G401 (cell line): ENCODE measurements around the gene F2. TPM values are rescaled to one million over a fixed set of nuclear protein-coding genes. Genes with fewer than 3 reads are reported as not detected.
A peak's percentile ranks its signal among the peaks of the same experiment; 100 is the strongest.

Source experiments
- DNase-seq: peaks from one replicate; pipeline ENCODE4 v3.0.0-alpha.2; 2015; ENCODE audit warnings: low spot score
- in situ Hi-C: cut with HindIII; loops from 2 replicates; pipeline ENCODE4 v1.10.0; 2016; ENCODE audit warnings: low sequenced_read_pairs, mixed read lengths
- total RNA-seq: library from RNA; depleted of rRNA; stranded (reverse); fragments of >200 nt; shearing (Covaris generic); gene quantifications from 2 replicates; pipeline ENCODE4 v1.2.3, GENCODE V29; 2014

Gene F2
- total RNA-seq, 1 experiment from 2014 or later = not detected

GRCh38 chr11:46733234-46733633 is 14.2 kb downstream of the F2 start:
- in situ Hi-C loops = no loop called here
- no peak for DNase-seq

DNA sequence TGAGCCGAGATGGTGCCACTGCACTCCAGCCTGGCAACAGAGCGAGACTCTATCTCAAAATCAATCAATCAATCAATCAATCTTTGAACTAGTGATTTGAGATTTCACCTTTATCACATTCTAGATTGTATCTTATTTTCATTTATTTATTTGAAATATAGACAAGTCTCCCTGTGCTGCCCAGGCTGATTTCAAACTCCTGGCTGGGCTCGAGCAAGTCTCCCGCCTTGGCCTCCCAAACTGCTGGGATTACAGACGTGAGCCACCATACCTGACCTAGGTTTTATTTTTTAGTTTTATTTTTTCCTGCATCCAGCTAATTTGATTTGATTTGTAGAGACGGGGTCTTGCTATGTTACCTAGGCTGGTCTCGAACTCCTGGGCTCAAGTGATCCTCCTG is 17.1 kb downstream of the F2 start:
- DNase-seq = no peak

DNA sequence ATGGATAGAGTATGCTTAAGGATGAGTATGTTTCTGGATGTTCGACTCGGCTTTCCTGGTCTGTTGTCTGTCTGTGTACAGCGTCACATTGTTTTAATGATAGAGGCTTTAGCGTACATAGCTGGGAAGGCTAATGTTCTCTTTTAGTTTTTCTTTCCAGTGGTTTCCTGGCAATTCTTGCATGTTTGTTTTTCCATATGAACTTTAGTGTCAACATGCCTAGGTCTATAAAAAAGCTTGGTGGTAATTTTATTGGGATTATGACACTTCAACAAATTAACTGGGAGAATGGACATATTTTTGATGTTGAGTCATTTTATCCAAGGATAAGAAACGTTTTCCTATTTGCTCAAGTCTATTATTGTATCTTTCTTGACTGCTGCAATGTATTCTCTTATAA is 17.6 kb downstream of the F2 start:
- in situ Hi-C loops = no loop called here
- DNase-seq = no peak

More for the DNA sequence above, 17.1 kb downstream of the F2 start:
- in situ Hi-C loops = no loop called here

GRCh38 chr11:46737699-46738098 is 18.7 kb downstream of the F2 start:
- in situ Hi-C loops = no loop called here
- DNase-seq = no peak

- no peak for DNase-seq
- in situ Hi-C loops = no loop called here
These were observed 19.9 kb downstream of the F2 start for GRCh38 chr11:46738887-46739286.

- DNase-seq = no peak
- in situ Hi-C loops = no loop called here
These were observed 22.8 kb downstream of the F2 start for GRCh38 chr11:46741600-46742484.

GRCh38 chr11:46743043-46743442 is 24.0 kb downstream of the F2 start:
- in situ Hi-C loops = no loop called here
- DNase-seq = no peak

DNA sequence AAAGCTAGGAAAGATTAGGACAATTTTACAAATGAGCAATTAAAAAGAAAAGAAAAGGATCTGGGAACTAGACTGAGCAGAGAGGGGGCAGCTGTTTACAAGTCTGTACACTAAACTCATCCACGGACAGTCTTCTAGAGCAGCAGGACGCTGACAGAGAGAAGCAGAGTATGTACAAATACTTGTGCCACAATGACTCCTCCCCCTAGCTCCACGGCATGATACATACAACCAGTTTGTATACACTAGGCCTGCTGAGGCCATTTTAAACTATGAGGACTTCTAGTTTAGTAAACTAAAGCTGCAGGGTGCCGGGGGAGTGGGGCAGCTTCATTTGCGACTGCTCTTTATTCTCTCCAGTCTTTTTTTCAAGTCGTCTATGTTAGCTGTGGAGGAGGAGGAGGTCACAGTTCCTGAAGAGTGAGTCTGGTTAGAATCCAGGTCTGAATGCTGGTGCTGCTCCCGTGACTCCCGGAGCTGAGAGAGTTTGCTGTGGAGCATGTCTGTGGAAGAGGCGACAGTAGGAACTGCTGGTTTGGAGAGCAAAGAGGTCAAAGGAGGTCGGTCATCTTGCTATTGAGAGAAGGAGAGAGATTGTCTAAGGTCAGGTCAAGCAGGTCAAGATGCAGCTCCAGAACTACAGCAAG is 24.8 kb downstream of the F2 start:
- DNase-seq = no peak
- in situ Hi-C loops = no loop called here

- in situ Hi-C loops = no loop called here
- DNase-seq = no peak
These were observed 26.3 kb downstream of the F2 start for GRCh38 chr11:46745328-46745727.

- in situ Hi-C loops = no loop called here
- DNase-seq = no peak
These were observed 27.0 kb downstream of the F2 start for GRCh38 chr11:46745995-46746394.

DNA sequence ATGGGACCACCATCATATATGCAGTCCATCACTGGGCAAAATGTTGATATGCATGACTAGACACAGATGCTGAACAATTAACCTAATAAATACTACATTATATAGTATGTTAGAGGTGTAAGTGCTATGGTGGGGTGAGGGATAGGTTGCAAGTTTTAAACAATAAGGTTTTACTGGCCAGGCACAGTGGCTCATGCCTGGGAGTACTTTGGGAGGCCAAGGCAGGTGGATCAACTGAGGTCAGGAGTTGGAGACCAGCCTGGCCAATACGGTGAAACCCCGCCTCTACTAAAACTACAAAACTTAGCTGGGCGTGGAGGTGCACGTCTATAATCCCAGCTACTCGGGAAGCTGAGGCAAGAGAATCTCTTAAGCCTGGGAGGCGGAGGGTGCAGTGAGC is 28.1 kb downstream of the F2 start:
- in situ Hi-C loops = no loop called here
- DNase-seq = no peak

GRCh38 chr11:46755962-46756361 is 36.9 kb downstream of the F2 start:
- in situ Hi-C loops = no loop called here
- no peak for DNase-seq

GRCh38 chr11:46759196-46759595 is 40.2 kb downstream of the F2 start:
- DNase-seq = peak; percentile 45

DNA sequence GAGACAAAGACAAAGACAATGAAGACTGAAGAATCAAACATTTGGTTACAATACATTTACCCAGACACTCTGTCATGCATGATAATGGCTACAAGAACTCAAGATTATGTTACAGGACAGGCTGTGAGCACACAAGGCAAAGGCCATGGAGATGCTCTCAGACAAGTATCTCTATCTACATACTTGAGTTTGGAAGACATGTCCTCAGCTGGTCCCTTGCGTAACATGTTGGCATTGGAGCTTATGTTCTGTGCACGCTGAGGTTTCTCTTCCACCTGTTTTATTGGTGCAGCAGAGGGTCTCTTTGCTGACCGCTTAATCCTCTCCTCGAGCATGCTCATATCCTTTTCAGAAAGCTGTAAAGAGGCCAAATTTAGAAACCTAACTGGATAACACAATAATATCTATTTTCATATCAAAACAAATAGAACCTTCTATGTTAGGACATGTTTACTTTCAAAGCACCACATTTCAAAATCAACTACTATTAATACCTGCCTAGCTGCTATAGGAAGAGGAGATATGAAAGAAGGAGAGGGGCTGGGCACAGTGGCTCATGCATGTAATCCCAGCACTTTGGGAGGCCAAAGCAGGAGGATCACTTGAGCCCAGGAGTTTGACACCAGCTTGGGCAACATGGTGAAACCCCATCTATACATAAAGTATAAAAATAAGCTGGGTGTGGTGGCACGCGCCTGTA is 41.6 kb downstream of the F2 start:
- in situ Hi-C loops = no loop called here
- no peak for DNase-seq

More at GRCh38 chr11:46759196-46759595, 40.2 kb downstream of the F2 start:
- in situ Hi-C loops = no loop called here

GRCh38 chr11:46761807-46762206 is 42.8 kb downstream of the F2 start:
- in situ Hi-C loops = no loop called here
- DNase-seq = no peak

DNA sequence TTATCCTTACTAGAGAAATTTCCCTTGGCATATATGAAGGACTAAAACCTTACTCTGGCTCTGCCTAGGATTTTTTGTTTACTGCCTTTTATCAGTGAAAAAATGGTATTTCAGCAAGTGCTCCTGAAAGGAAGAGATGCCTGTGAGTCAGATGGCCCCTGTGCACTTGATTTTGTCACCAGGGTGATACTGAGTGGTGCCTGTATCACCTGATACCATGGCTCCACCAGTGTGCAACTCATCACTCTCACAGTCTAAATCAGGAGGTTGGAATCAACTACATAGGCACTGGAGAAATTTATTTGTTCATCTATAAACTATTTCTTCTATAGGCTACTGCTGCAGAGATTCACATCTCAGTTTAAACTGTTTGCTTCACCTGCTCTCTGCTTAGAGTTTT is 43.2 kb downstream of the F2 start:
- no peak for DNase-seq
- in situ Hi-C loops = no loop called here

DNA sequence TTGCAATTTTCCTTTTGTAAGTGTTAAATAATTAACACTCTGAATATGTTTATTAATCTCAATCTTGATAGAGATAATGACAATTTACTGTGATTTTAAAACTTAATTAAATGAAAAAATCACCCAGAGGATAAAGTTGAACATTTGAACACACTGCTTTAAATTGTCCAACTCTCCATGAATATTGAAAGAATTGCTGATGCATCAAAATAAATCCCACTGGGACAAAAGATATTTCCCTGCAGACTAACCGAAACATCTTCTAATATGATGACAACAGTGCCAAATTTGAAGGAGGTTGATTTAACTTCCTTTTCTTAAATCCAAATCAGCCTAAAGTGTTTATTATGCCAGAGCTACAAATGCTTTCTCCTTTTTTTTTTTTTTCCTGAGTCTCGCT is 47.6 kb downstream of the F2 start:
- in situ Hi-C loops = no loop called here
- no peak for DNase-seq

DNA sequence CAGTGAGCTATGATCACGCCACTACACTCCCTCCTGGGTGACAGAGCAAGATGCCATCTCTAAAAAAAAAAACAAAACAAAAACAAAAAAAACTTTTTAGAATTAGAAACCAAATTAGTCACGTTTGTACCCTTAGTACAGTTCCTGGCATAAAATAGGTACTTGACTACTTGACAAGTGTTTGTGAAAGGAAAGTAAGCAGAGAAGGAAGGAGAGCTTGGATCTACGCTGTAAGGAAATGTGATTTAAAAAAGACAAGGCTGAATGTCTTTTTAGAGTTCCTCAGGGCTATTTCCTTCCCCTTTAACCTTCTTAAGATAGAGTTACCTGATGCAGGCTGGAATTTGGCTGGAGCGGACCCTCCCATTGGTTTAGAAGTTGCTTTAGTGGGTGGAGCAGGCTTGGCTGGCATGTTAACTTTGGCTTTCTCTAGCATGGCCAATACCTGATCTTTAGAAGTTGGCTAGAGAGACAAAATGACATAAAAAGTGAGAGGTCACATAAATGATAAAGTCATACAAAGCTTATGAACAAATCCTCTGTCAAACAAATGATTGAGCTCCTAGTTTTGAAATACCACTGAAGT is 50.7 kb downstream of the F2 start:
- DNase-seq = no peak
- in situ Hi-C loops = no loop called here

DNA sequence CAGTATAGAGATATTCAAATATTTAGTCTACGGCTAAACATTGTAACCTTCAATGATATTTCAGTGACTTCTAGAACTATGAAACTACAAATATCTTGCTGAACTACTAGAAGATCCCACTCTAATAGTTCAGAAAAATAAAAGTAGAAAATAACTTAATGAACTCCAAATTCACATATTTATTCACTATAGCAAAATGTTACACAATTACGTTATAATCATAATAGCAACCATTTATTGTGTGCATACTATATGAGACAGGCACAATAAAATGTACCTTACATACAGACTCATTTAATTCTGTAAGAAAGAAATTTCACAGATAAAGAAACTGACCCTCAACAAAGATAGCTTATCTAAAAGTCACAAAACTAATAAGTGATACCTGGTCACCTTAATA is 57.9 kb downstream of the F2 start:
- in situ Hi-C loops = no loop called here
- no peak for DNase-seq

DNA sequence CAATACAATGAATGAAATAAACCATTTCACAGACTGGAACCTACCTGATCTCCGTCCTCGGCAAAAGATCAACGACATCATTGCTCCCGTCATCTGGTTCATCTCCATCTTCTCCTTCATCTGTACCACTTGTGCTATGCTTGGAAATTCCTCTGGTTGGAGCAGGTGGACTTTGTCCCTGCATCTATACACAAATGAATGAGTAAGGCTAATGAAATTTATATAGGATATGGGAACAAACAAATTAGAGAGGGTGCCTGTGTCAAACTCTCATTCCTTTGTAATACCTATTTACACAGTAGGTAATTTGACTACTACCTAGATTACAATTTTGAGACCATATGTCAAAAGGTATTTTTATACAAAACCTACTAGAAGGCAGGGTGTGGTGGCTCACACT is 59.4 kb downstream of the F2 start:
- in situ Hi-C loops = no loop called here
- DNase-seq = no peak
